Stomach (tissue), 19 donors: ENCODE data around the gene LIPT2. TPM values are rescaled to one million over a fixed set of nuclear protein-coding genes. Genes with fewer than 3 reads are reported as not detected.

Source experiments
- DNase-seq, 2 donors: peaks; one replicate each; pipeline versions ENCODE4 v3.0.0 to v3.0.0-alpha.2; 2013 to 2019
- H3K27ac ChIP-seq, 5 donors: fragments of 200-600 bp in 4 of 5; sonication (generic) in 4 of 5; one replicate each; pipeline ENCODE4 v1.5.1; 2013 to 2019; ENCODE audit warnings: mild to moderate bottlenecking in 1 of 5, moderate library complexity in 1 of 5
- H3K27me3 ChIP-seq, 3 donors: fragments of 200-600 bp; sonication (generic); one replicate each; pipeline ENCODE4 v1.5.1; 2017 to 2019; ENCODE audit warnings: mixed run types in 1 of 3
- H3K36me3 ChIP-seq, 4 donors: fragments of 200-600 bp; sonication (generic); 1 replicate in 3 of 4; 2 replicates in 1 of 4; pipeline ENCODE4 v1.5.1; 2016 to 2019
- H3K4me1 ChIP-seq, 4 donors: fragments of 200-600 bp; sonication (generic); one replicate each; pipeline ENCODE4 v1.5.1; 2016 to 2019
- H3K4me3 ChIP-seq, 4 donors: fragments of 200-600 bp; sonication (generic) in 3 of 4; one replicate each; pipeline ENCODE4 v1.5.1; 2016 to 2019; ENCODE audit warnings: mild to moderate bottlenecking in 1 of 4
- H3K9me3 ChIP-seq, 4 donors: fragments of 200-600 bp; sonication (generic); one replicate each; pipeline ENCODE4 v1.5.1; 2016 to 2019
- CTCF ChIP-seq, 7 experiments: fragments of 450-650 bp in 4 of 7; fragments of 200-600 bp in 3 of 7; sonication (generic) in 3 of 7; IDR thresholded peaks; one replicate each; pipeline ENCODE4 v1.5.1; 2016 to 2019; ENCODE audit warnings: antibody characterized with exemption in 7 of 7, control low read depth in 2 of 7, mild to moderate bottlenecking in 1 of 7
- EP300 ChIP-seq: sonication (generic); formaldehyde crosslinking; IDR thresholded peaks from one replicate; pipeline ENCODE4 v1.6.1; 2017; ENCODE audit warnings: antibody characterized with exemption
- POLR2A ChIP-seq, 4 donors: fragments of 450-650 bp; IDR thresholded peaks; one replicate each; pipeline ENCODE4 v1.6.1; 2016; ENCODE audit warnings: antibody characterized with exemption in 4 of 4, control low read depth in 2 of 4, mild to moderate bottlenecking in 1 of 4, moderate library complexity in 1 of 4
- POLR2AphosphoS5 ChIP-seq, 3 donors: sonication (generic); formaldehyde crosslinking; IDR thresholded peaks; one replicate each; pipeline ENCODE4 v1.6.1; 2016; ENCODE audit warnings: antibody characterized with exemption in 3 of 3
- WGBS, 5 donors: extraction: QIAGEN DNeasy Blood & Tissue Kit in 3 of 5; methylation state at CpG; one replicate each; pipeline versions ENCODE4 v1.1.5 to v1.1.7; 2013 to 2018; 5-methylcytosine and 5-hydroxymethylcytosine counted together
- intact Hi-C: fragments of 100-400 bp; cut with DNase I; formaldehyde crosslinking; loops from one replicate; pipeline ENCODE4 v1.15.1; 2023; ENCODE audit warnings: low total_unique reads
- long read RNA-seq, 10 donors: transcript quantifications; one replicate each; lab custom pipeline, GENCODE V29; 2026
- polyA plus RNA-seq, 3 donors: library from polyadenylated mRNA; stranded (reverse); fragments of 200-250 nt; gene quantifications; one replicate each; pipeline ENCODE4 v1.2.3, GENCODE V29; 2013
- total RNA-seq, 5 donors: library from RNA; depleted of rRNA; stranded (reverse); fragments of >200 nt; gene quantifications; one replicate each; pipeline versions ENCODE4 v1.1.0 to v1.2.3, GENCODE V29; 2014 to 2016
- donor health status: healthy with polysubstance abuse.
- donor health status: Bipolar disorder and iron deficiency.
- donor health status: healthy.

The LIPT2 gene
- total RNA-seq (10 to 100 TPM in 2 of 5 donors, 1 to 10 TPM in 1, under 1 TPM in 1, not detected in 1; 0.45 to 32.0 (median 10.9) TPM), polyA plus RNA-seq (1 to 10 TPM; 1.6 to 3.1 (median 1.8) TPM)
- long read RNA-seq, donor 1, partial matches to known transcripts = 6 of 7 reads
- long read RNA-seq, donor 1, other reads (novel, unspliced or antisense) = 0 of 7 reads
- long read RNA-seq, donor 2, partial matches to known transcripts = 0 of 1 reads
- long read RNA-seq, donor 2, other reads (novel, unspliced or antisense) = 0 of 1 reads
- long read RNA-seq, donor 3, partial matches to known transcripts = 0 of 2 reads
- long read RNA-seq, donor 3, other reads (novel, unspliced or antisense) = 0 of 2 reads
- long read RNA-seq, donor 4 = 0 reads
- long read RNA-seq, donor 5, partial matches to known transcripts = 0 of 8 reads
- long read RNA-seq, donor 5, other reads (novel, unspliced or antisense) = 5 of 8 reads
- long read RNA-seq, donor 6, transcript LIPT2-201 (2 exons, 1,018 nt) = major isoform, 10 of 37 reads
- long read RNA-seq, donor 6, partial matches to known transcripts = 14 of 37 reads
- long read RNA-seq, donor 6, other reads (novel, unspliced or antisense) = 13 of 37 reads
- long read RNA-seq, donor 7, partial matches to known transcripts = 0 of 2 reads
- long read RNA-seq, donor 7, other reads (novel, unspliced or antisense) = 0 of 2 reads
- long read RNA-seq, donor 8, partial matches to known transcripts = 0 of 4 reads
- long read RNA-seq, donor 8, other reads (novel, unspliced or antisense) = 0 of 4 reads
- long read RNA-seq, donor 9 = 0 reads
- long read RNA-seq, donor 10, partial matches to known transcripts = 0 of 4 reads
- long read RNA-seq, donor 10, other reads (novel, unspliced or antisense) = 0 of 4 reads

GRCh38 chr11:74492974-74493790 is at the start of gene LIPT2:
LIPT2 (minus strand) TSS chr11:74493724; CDS start chr11:74493703, 21 bp downstream.
- Histone ChIP-seq H3K36me3 (peaks cover 0 to 14% (median 4%) of the 10 kb centered on the region in 4 donors), H3K27me3 (no peaks in the 10 kb centered on the region), H3K27ac (peak within 1 kb of the TSS; percentile 95 to 100 (median 100)), H3K4me1 (peaks cover 5 to 22% (median 16%) of the 10 kb centered on the region in 4 donors), H3K4me3 (peak within 1 kb of the TSS; percentile 70 to 93 (median 82)), H3K9me3 (no peaks in the 10 kb centered on the region)
- TF ChIP-seq EP300 (no peak), POLR2AphosphoS5 (IDR thresholded peaks at IDR 0.05) (peak; percentile 71 to 90 (median 80)), POLR2A (IDR thresholded peaks at IDR 0.05) (peak in 1 of 4 donors; percentile 53), CTCF (IDR thresholded peaks at IDR 0.05) (no peak)
- intact Hi-C loops = no loop called here
- WGBS, 5 donors = 0 to 1% (median 0%) methylated on average over 48 to 94 of the region's 94 CpGs
- DNase-seq = peak; percentile 98 to 99

GRCh38 chr11:74541466-74541865 is 47.9 kb upstream of the LIPT2 start:
- Histone ChIP-seq H3K27ac (no peak overlapping the region), H3K36me3 (no peaks in the 10 kb centered on the region), H3K4me3 (no peak overlapping the region), H3K9me3 (peaks cover 5 to 17% (median 12%) of the 10 kb centered on the region in 4 donors), H3K27me3 (no peaks in the 10 kb centered on the region), H3K4me1 (peaks cover 0 to 2% (median 2%) of the 10 kb centered on the region in 4 donors)
- intact Hi-C loops = no loop called here
- no peak for TF ChIP-seq EP300
- TF ChIP-seq POLR2A (IDR thresholded peaks at IDR 0.05) = no peak
- no peak for TF ChIP-seq POLR2AphosphoS5 (IDR thresholded peaks at IDR 0.05)
- TF ChIP-seq CTCF (IDR thresholded peaks at IDR 0.05) = no peak
- 94 to 96% (median 95%) methylated on average over 9 to 10 of the region's 10 CpGs for WGBS, 5 donors
- DNase-seq = no peak

GRCh38 chr11:74540270-74540669 is 46.7 kb upstream of the LIPT2 start:
- no peak overlapping the region for H3K4me3 ChIP-seq
- no peaks in the 10 kb centered on the region for H3K36me3 ChIP-seq
- H3K27me3 ChIP-seq = no peaks in the 10 kb centered on the region
- TF ChIP-seq CTCF (IDR thresholded peaks at IDR 0.05) (no peak), POLR2A (IDR thresholded peaks at IDR 0.05) (no peak), EP300 (no peak), POLR2AphosphoS5 (IDR thresholded peaks at IDR 0.05) (no peak)
- no peak overlapping the region for H3K27ac ChIP-seq
- DNase-seq = no peak
- peaks cover 5 to 17% (median 12%) of the 10 kb centered on the region in 4 donors for H3K9me3 ChIP-seq
- H3K4me1 ChIP-seq = peaks cover under 1 to 10% (median 8%) of the 10 kb centered on the region in 4 donors
- intact Hi-C loops = no loop called here
- WGBS, 5 donors = 92 to 96% (median 93%) methylated on average over 9 of the region's 9 CpGs
